PC-9 (cell line): ENCODE measurements around the gene ZMYND19.

Experiments used
- CTCF ChIP-seq: fragments of 200-600 bp; sonication (generic); conservative IDR thresholded peaks from 2 replicates; pipeline ENCODE4 v1.6.1; 2017; ENCODE audit warnings: mixed run types, antibody characterized with exemption, mild to moderate bottlenecking, moderate library complexity
- EZH2 ChIP-seq: fragments of 200-600 bp; sonication (generic); IDR thresholded peaks from 2 replicates; pipeline ENCODE4 v1.8.0; 2017; ENCODE audit warnings: antibody characterized with exemption, low read depth

DNA sequence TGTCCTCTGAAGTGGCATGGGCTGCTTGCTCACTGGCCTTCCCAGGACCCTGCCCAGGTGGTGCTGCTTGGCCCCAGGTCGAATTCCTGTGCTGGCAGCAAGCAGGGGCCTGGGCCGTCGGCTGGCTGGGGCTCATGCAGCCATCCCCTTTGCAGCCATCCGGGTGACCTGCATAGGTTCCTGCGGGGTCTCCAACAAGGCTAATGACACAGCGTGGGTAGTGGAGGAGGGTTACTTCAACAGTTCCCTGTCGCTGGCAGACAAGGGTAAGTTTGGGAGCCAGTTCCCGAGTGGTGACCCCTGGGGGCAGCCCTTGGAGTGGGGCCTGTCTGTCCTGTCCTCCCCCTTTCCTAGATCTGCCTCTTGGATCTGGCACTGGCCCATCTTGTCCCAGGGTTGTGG, 22.4 kb upstream of the ZMYND19 start:
- TF ChIP-seq CTCF (no peak), EZH2 (no peak)
